HL-60 (cell line): ENCODE measurements around the gene CCNY.
"Not testable (repeated sequence)": the region's sequence is repeated elsewhere in the genome, so short reads cannot be mapped to it uniquely, and the experiment has no call there.

Experiments
- DNase-seq, 2 experiments: peaks; one replicate each; pipeline ENCODE4 v3.0.0-alpha.2; 2010 to 2020; ENCODE audit warnings: low read depth in 1 of 2, low spot score in 1 of 2
- H3K27ac ChIP-seq: fragments of 250-450 bp; sonication (Bioruptor Pico); replicated peaks from 2 replicates; pipeline ENCODE4 v1.5.1; 2020; ENCODE audit warnings: mild to moderate bottlenecking, moderate library complexity
- H3K27me3 ChIP-seq: fragments of 250-450 bp; sonication (Bioruptor Pico); 2 replicates; pipeline ENCODE4 v1.5.1; 2021; ENCODE audit warnings: mild to moderate bottlenecking, moderate library complexity; ENCODE audit not compliant: insufficient read depth, poor library complexity, severe bottlenecking
- H3K4me3 ChIP-seq: replicated peaks from 2 replicates; pipeline ENCODE4 v1.5.1; 2011; ENCODE audit warnings: mild to moderate bottlenecking, control low read depth, low read length; ENCODE audit not compliant: insufficient read depth
- GABPA ChIP-seq: IDR thresholded peaks from 2 replicates; pipeline ENCODE4 v1.6.1; 2012; ENCODE audit warnings: low read depth
- POLR2AphosphoS5 ChIP-seq: IDR thresholded peaks from 2 replicates; pipeline ENCODE4 v1.6.1; 2012; ENCODE audit warnings: low read depth
- REST ChIP-seq: IDR thresholded peaks from 2 replicates; pipeline ENCODE4 v1.6.1; 2012; ENCODE audit warnings: low read depth; ENCODE audit not compliant: insufficient replicate concordance
- SPI1 ChIP-seq: IDR thresholded peaks from 2 replicates; pipeline ENCODE4 v1.6.1; 2012; ENCODE audit warnings: low read depth, mild to moderate bottlenecking, borderline replicate concordance
- TF ChIP-seq, protein P1 (sequence below): IDR thresholded peaks from one replicate; pipeline ENCODE4 v1.5.1; 2011; ENCODE audit warnings: low read length, control low read depth, inconsistent platforms; ENCODE audit not compliant: insufficient read depth

CCNY gene

DNA sequence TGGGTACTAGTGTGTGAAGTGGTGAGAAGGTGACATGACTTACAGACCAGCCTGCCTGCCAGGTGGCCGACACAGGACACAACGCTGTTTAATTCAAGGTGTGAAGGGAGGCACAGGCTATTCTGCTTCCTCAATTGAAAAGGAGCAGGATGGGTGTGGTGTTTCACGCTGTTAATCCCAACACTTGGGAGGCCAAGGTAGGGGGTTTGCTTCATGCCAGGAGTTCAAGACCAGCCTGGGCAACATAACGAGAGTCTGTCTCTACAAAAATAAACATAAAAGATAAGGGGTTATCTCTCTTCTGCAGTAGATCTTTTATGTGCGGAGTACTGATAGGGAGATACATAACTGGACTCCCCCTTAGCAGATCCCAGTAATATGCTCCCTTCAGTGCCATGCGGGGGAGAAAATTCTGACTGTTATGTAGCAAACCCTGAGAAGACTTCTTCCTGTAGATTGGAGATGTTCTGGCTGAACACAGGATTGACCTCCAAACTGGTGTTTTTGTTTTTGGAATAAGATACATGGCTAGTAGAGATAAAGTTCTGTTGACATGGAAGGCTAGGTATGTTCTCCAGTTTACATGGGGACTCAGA is 63.2 kb downstream of the CCNY start:
- H3K27me3 ChIP-seq, result no peaks in the 10 kb centered on the region
- TF ChIP-seq, protein P1, sequence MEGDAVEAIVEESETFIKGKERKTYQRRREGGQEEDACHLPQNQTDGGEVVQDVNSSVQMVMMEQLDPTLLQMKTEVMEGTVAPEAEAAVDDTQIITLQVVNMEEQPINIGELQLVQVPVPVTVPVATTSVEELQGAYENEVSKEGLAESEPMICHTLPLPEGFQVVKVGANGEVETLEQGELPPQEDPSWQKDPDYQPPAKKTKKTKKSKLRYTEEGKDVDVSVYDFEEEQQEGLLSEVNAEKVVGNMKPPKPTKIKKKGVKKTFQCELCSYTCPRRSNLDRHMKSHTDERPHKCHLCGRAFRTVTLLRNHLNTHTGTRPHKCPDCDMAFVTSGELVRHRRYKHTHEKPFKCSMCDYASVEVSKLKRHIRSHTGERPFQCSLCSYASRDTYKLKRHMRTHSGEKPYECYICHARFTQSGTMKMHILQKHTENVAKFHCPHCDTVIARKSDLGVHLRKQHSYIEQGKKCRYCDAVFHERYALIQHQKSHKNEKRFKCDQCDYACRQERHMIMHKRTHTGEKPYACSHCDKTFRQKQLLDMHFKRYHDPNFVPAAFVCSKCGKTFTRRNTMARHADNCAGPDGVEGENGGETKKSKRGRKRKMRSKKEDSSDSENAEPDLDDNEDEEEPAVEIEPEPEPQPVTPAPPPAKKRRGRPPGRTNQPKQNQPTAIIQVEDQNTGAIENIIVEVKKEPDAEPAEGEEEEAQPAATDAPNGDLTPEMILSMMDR, result no peak
- TF ChIP-seq GABPA, result no peak
- no peak for TF ChIP-seq SPI1
- TF ChIP-seq REST, result no peak
- TF ChIP-seq POLR2AphosphoS5, result no peak
- H3K4me3 ChIP-seq, result no peak overlapping the region
- no peak overlapping the region for H3K27ac ChIP-seq
- DNase-seq, result no peak

- no peak for DNase-seq
- Histone ChIP-seq H3K4me3 (no peak overlapping the region), H3K27me3 (no peaks in the 10 kb centered on the region), H3K27ac (no peak overlapping the region)
- TF ChIP-seq SPI1 (no peak), GABPA (no peak), POLR2AphosphoS5 (no peak), REST (no peak)
- TF ChIP-seq, protein P1, result no peak
Observed at GRCh38 chr10:35400595-35401268, 64.4 kb downstream of the CCNY start.

DNA sequence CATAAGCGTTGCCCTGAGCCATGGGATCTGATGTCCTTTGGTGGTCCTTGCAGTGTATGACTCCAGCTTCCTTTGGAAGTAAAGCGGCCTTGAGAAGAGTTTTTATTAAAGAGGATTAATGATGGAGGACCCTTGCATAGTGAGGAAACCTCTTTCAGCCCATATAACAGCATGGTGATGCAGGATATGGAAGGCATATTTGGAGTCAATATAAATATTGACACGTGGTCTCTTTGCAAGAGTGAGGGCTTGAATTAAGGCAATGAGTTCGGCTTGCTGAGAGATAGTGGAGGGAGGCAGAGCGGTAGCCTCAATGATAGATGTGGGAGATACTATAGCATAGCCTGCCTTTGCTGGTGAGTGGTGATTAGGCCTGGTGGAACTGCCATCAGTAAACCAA is 67.2 kb downstream of the CCNY start:
- not testable (repeated sequence) for H3K27ac ChIP-seq, H3K4me3 ChIP-seq, H3K27me3 ChIP-seq, DNase-seq

- H3K27me3 ChIP-seq, result not testable (repeated sequence)
Observed at GRCh38 chr10:35404077-35404476, 67.8 kb downstream of the CCNY start.

GRCh38 chr10:35406003-35406630 is 69.8 kb downstream of the CCNY start:
- H3K27ac ChIP-seq, H3K27me3 ChIP-seq, DNase-seq, H3K4me3 ChIP-seq: not testable (repeated sequence)

More at GRCh38 chr10:35404077-35404476, 67.8 kb downstream of the CCNY start:
- not testable (repeated sequence) for H3K4me3 ChIP-seq, DNase-seq, H3K27ac ChIP-seq

- H3K4me3 ChIP-seq, H3K27me3 ChIP-seq, DNase-seq, H3K27ac ChIP-seq: not testable (repeated sequence)
Observed at GRCh38 chr10:35407696-35408095, 71.4 kb downstream of the CCNY start.
